Forelimb muscle (tissue), 1 donor: ENCODE measurements around the gene CDC6. TPM values are rescaled to one million over a fixed set of nuclear protein-coding genes. Genes with fewer than 3 reads are reported as not detected.
"Not testable (repeated sequence)": the region's sequence is repeated elsewhere in the genome, so short reads cannot be mapped to it uniquely, and the experiment has no call there.

ENCODE experiments used
- DNase-seq: peaks from one replicate; pipeline ENCODE4 v3.0.0-alpha.2; 2013; ENCODE audit warnings: low read depth
- polyA plus RNA-seq: library from polyadenylated mRNA; unstranded; fragments of 120-200 nt; gene quantifications from one replicate; pipeline ENCODE4 v1.2.1, GENCODE V29; 2013; ENCODE audit not compliant: insufficient read length

The CDC6 gene
- polyA plus RNA-seq, 1 donor: 7.1 TPM

GRCh38 chr17:40286473-40286872 is 1.2 kb upstream of the CDC6 start:
- no peak for DNase-seq

- no peak for DNase-seq
Observed at GRCh38 chr17:40287159-40287493, 553 bp upstream of the CDC6 start.

GRCh38 chr17:40290629-40291280 is 3.1 kb downstream of the CDC6 start:
- DNase-seq: no peak

GRCh38 chr17:40291281-40291664 is 3.6 kb downstream of the CDC6 start:
- DNase-seq: no peak

GRCh38 chr17:40293363-40293762 is 5.7 kb downstream of the CDC6 start:
- DNase-seq: peak; percentile 92

GRCh38 chr17:40295488-40296436 is 8.1 kb downstream of the CDC6 start:
- no peak for DNase-seq

- no peak for DNase-seq
Observed at GRCh38 chr17:40297511-40297910, 9.8 kb downstream of the CDC6 start.

GRCh38 chr17:40298726-40299125 is 11.0 kb downstream of the CDC6 start:
- DNase-seq: no peak

GRCh38 chr17:40299159-40299757 is 11.6 kb downstream of the CDC6 start:
- not testable (repeated sequence) for DNase-seq

- DNase-seq: no peak
Observed at GRCh38 chr17:40301315-40301714, 13.6 kb downstream of the CDC6 start.

- DNase-seq: no peak
Observed at GRCh38 chr17:40303009-40303657, 15.5 kb downstream of the CDC6 start.

GRCh38 chr17:40303708-40304551 is 16.3 kb downstream of the CDC6 start:
- DNase-seq: peak; percentile 67

- DNase-seq: not testable (repeated sequence)
Observed at GRCh38 chr17:40304552-40304863, 16.8 kb downstream of the CDC6 start.

GRCh38 chr17:40304866-40305265 is 17.2 kb downstream of the CDC6 start:
- not testable (repeated sequence) for DNase-seq

- no peak for DNase-seq
Observed at GRCh38 chr17:40306395-40306794, 18.7 kb downstream of the CDC6 start.

- DNase-seq: no peak
Observed at GRCh38 chr17:40307001-40307730, 19.5 kb downstream of the CDC6 start.

- DNase-seq: no peak
Observed at GRCh38 chr17:40307740-40308239, 20.1 kb downstream of the CDC6 start.

- DNase-seq: no peak
Observed at GRCh38 chr17:40309031-40309948, 21.6 kb downstream of the CDC6 start, which contains the start of gene RARA. Gene RARA (plus strand): TSS chr17:40309180. CDS start chr17:40331219, 22,039 bp downstream.

GRCh38 chr17:40309949-40310510 is 22.4 kb downstream of the CDC6 start:
- no peak for DNase-seq
